ENCODE data around the gene OSM.

DNA sequence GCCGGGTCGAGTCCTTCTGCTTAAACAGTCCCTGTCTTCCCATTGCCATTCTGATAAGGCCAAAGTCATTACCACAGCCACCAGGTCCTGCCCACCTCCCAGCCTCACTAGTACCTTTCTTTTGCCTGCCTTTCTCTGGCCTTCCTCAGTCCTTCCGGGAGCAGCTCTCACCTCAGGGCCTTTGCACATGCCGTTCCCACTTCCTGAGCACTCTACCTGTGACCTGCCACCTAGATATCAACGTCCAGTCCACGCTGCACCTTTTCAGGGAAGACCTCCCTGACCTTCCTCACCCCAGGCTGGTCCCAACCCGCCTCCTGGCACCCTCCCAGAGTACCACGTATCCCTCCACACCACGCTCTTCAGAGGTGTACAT is 7.8 kb upstream of the OSM start:
- TF ChIP-seq GATA3 (IDR thresholded peaks at IDR 0.05; ENCODE audit: low read depth, low read length) (no peak), GATA2 (IDR thresholded peaks at IDR 0.05; ENCODE audit: low read depth, low read length) (no peak)
